Stimulated activated CD8-positive, alpha-beta memory T cell treated with anti-CD3 and anti-CD28 coated beads, Interleukin-15, amount 100 ng/mL, for 4 hours (primary cell): ENCODE measurements around the gene PCSK9.
A peak's percentile ranks its signal among the peaks of the same experiment; 100 is the strongest.

Experiments used
- DNase-seq, 2 donors: peaks; one replicate each; pipeline ENCODE4 v3.0.0-alpha.2; 2020; ENCODE audit warnings: low read depth in 2 of 2

The PCSK9 gene

DNA sequence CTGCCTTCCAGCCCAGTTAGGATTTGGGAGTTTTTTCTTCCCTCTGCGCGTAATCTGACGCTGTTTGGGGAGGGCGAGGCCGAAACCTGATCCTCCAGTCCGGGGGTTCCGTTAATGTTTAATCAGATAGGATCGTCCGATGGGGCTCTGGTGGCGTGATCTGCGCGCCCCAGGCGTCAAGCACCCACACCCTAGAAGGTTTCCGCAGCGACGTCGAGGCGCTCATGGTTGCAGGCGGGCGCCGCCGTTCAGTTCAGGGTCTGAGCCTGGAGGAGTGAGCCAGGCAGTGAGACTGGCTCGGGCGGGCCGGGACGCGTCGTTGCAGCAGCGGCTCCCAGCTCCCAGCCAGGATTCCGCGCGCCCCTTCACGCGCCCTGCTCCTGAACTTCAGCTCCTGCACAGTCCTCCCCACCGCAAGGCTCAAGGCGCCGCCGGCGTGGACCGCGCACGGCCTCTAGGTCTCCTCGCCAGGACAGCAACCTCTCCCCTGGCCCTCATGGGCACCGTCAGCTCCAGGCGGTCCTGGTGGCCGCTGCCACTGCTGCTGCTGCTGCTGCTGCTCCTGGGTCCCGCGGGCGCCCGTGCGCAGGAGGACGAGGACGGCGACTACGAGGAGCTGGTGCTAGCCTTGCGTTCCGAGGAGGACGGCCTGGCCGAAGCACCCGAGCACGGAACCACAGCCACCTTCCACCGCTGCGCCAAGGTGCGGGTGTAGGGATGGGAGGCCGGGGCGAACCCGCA, at the start of gene PCSK9:
PCSK9 (plus strand) TSS at position 207 of the 741 bp plus-strand sequence; CDS start at position 497, 290 bp downstream.
- no peak for DNase-seq

DNA sequence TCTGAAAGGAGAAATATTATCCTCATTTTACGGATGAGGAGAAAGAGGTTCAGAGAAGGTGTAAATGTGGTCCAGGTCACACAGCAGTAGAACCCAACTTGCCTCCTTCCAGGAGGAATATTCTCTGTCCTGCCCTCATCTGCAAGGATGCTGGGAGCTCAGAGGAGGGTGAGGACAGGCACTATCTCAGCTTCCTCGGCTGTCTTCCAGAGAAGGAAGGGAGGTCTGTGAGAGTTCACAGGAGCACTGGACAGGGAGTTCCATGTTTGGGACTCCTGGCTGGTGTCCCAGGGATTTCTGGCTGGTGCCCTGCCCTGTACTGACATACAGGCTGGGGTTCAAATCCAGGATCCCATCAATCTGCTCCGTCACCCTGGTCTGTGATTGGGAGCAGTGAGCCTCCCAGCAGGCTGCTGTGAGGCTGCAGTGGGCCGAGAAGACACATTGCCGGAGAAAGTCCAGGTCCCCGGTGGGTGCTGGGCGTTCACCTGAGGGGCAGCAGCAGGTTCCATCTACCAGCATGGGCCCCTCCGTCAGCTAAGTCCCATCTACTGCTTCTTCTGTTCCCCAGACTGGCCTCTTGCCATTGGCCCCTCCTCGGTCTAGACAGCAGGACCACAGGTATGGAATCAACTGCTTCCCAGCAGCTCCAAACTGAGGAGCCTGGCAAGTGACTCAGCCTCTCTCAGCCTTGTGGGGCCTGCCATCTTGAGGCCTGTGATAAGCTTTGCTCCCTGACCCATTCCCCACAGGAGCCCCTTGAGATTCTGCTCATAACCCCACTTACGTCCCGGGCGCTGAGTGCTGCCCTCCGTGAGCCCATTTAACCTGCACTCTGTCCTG, 49.2 kb upstream of the PCSK9 start:
- DNase-seq, result no peak

DNA sequence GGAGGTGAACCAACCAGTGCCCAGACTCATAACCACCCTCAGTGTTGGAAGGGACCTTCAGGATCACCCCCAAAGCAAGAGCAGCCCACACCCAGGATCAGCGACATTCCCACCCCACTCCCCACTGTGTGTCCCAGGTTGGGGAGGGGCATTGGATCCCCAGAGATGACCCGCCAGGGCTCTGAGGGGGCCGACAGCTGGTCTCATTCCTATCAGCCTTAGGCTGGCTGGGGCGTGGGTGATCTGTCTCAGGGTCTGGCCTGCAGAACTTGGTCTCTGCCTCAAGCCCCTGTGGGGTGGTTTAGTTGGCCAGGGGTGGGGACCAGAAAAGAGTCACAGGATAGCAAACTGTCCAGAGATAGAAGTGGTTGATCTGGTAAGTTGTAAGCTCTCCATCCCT, 48.4 kb upstream of the PCSK9 start:
- no peak for DNase-seq

DNA sequence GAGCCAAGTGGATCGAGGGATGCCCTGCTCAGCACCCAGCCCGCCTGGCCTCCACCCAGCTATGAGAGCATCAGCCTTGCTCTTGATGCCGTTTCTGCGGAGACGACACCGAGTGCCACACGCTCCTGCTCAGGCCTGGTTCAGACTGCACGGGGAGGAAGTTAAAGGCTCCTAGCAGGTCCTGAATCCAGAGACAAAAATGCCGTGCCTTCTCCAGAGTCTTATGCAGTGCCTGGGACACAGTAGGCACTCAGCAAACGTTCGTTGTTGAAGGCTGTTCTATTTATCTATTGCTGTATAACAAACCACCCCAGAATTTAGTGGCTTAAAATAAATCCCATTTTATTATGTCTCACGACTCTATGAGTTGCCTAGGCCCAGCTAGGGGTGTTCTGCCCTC, 47.4 kb upstream of the PCSK9 start:
- DNase-seq, result no peak

DNA sequence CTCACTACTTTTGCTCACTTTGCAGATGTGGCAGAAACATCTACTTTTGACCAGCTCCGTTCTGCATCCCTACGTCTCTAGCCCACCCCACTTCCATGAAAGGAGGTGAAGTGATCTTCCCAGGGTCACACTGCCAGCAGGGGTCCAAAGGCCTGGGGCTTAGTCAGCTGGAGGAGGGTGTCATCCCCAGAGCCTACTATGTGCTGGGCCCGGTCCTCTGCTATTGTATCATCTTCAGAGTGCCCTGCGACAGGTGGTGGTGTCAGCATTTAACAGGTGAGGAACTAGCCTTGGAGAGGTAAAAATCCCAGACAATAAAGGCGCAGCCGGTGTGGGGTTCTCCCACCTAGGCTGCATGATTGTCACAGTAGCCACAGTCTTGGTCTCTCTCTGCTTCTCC, 46.2 kb upstream of the PCSK9 start:
- DNase-seq, result no peak

DNA sequence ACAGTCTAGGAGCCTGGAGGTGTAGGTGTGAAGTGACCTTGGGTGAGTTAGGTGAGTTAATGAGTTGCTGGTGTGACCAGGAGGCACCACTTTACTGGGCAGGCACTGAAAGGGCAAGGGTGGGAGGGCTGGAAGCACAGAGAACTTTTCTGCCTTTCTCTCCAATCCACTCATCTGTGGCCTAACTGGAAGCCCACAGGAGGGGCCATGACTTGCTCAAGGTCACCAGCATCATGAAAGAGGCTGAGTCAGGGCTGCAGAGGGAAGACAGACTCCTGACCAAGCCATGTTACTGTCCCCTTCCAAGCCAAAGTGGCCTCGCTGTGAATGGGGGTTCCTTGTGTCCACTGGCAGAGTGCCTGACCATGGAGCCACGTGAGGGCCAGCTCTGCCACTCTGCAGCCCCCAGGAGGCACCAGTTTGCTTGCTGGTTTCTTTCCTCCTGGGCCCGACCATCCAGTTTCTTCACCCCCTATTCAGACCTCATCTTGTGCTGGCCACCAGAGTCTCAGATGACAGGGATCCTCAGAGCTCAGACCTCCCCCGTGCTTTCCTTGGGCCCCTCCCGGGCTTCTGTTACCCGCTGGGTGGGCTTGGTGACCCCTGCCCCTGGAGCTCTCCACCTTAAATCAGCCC, 44.9 kb upstream of the PCSK9 start:
- DNase-seq, result no peak

DNA sequence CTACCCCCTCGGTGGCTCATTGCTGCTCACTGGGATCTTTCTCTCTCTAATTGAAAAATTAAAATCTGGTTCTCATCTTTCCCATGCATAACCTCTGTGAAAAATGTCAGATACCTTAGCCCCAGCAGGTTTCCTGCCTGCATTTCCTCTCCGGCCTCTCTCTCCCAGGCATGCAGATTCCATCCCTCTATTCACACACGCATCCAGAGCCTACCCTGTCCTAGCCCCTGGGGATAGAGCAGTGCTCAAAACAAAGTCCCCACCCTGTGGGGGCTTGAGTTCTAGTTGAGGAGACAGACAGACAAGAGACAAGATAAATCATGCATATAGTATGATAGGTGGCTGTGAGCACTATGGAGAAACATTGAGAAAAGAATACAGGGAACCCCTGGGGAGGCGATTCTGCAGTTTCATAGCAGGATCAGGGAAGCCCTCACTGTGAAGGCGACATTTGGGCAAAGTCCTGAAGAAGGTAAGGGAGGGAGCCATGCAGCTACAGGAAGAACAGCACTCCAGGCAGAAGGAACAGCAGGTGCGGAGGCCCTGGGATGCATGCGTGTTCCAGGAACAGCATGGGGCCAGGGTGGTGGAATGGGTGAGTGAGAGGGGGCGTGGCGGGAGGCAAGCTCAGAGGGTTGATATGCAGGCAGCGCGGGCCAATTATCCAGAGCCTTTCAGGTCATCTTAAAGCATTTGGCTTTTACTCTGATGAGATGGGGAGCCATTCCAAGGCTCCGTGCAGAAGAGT, 44.2 kb upstream of the PCSK9 start:
- DNase-seq, result no peak

DNA sequence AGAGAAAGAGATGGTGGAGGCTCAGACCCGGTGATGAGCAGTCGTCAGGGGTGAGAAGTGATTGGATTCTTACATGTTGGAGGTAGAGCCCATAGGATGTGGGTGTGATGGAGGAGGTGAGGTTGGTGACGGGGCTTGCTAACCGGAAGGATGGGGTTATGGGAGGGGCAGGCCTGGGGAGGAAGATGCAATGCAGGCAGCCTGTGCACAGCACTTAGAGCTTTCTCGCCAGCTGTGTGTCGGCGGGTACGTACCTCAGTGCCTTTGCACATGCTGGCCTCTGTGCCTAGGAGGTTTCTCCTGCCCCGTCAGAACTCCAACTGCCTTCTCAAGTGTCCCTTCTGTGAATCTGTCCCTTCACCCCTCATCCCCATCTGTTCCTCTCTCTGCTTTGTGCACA, 43.5 kb upstream of the PCSK9 start:
- peak in 1 of 2 donors; percentile 3 for DNase-seq

DNA sequence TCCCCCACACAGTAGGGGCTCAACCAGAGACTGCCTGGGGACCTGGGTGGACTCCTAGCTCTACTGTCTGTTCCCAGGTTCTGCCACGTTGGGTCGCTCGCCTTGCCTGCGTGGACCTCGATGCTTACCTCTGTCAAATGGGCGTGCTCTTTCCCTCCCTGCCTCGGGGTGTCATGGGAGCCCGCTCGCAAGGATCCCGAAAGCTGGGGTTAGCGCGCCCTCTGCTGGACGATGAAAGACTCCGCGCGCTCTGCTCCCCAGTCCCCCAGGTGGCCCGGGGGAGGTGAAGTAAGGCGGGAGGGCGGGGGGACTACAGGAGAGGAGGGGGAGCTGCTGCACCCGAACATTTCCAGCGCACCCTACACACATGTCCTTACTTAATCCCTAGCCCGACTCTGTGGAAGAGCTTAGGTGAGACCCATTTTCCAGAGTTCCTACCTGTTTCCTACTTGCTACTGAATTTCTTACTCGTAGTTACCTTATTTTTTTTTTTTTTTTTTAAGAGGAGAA, 42.9 kb upstream of the PCSK9 start:
- peak; percentile 37 to 38 for DNase-seq

DNA sequence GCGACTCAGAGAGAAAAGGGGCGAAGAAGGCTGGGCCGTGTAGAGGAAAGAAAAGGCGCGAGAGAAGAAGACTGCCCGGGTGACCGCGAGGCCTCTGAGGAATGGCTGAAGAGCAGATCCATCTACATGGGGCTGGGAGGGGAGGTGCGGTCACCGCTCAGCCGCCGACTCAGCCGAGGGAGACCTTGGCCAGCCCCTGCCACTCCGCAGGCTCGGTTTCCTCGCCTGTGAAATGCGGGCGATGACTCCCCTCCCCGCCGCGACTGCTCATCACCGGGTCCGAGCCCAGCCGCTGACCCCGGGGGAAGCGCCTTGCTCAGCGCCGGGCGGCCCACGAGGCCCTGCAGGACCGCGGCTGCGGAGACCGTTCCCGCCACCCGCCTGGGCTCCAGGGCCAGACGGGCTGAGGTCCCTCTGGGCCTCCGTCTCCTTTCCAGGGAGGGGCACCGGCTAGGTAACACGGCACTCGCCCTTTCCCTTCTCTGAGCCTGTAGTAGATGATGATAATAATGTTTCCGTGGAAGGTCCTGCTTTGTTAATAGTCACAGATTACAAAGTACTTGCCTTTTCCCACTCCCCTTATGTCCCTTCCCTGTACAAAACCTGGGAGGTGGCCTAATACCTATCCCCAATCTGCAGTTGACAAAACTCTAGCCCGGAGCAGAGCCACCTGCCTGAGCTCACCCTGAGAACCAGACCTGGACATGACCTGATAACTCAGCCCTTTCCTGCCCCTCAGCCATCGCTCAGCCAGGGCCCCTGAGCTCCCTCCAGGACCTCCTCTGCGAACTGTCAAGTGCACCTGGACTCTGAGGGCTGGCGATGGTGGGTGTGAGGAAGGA, 42.3 kb upstream of the PCSK9 start:
- no peak for DNase-seq

DNA sequence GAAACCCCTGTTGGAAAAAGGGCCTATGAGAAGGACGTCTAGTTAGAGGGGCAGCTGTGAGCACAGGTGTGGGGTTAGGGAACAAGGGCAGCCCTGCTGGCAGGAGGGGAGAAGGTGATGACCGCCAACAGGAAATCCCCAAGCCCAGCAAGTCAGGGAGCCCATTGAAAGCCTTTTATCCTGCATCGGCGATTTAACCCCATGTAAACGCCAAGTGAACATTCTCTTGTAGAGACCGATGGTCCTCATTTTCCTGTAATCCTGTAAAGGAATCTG, 41.7 kb upstream of the PCSK9 start:
- DNase-seq, result no peak

DNA sequence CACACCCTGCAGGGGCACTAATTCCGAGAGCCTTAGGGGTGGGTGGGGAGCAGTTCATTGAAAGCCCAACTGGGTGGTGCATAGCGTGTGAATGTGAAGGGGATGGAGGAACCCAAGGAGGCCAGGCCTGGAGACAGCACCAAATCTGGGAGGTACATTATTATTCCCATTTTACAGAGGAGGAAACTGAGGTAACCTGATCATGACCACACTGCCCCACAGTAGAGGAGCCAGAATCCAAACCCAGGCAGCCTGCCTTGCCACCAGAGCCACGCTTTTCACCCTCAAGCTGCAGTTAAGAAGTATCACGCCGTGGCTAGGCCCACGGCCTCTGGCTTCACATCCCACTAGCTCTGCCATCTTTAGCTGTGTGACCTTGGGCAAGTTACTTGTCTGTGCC, 41.2 kb upstream of the PCSK9 start:
- no peak for DNase-seq

DNA sequence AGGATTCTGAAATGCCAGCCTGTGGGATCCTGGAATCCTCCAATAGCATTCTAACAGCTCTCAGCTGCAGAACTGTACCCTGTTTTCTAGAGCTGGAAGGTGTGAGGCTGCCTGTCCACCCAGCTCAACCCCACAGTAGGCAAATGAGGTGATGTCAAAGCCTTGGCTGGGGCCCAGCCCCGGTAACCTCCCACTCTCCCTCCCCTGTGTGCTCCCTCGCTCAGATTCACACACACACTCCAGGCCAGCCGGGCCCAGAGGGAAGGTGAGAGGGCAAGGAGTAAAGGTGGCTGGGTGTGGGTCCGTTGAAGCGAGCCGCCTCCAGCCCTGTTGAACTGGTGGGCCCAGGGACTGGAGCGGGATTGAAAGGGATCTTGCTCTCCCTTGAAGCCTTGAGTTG, 40.7 kb upstream of the PCSK9 start, which contains the start of gene BSND:
BSND (plus strand) TSS at position 257 of the 400 bp plus-strand sequence. CDS start 254 bp downstream, outside the sequence.
- DNase-seq, result no peak

DNA sequence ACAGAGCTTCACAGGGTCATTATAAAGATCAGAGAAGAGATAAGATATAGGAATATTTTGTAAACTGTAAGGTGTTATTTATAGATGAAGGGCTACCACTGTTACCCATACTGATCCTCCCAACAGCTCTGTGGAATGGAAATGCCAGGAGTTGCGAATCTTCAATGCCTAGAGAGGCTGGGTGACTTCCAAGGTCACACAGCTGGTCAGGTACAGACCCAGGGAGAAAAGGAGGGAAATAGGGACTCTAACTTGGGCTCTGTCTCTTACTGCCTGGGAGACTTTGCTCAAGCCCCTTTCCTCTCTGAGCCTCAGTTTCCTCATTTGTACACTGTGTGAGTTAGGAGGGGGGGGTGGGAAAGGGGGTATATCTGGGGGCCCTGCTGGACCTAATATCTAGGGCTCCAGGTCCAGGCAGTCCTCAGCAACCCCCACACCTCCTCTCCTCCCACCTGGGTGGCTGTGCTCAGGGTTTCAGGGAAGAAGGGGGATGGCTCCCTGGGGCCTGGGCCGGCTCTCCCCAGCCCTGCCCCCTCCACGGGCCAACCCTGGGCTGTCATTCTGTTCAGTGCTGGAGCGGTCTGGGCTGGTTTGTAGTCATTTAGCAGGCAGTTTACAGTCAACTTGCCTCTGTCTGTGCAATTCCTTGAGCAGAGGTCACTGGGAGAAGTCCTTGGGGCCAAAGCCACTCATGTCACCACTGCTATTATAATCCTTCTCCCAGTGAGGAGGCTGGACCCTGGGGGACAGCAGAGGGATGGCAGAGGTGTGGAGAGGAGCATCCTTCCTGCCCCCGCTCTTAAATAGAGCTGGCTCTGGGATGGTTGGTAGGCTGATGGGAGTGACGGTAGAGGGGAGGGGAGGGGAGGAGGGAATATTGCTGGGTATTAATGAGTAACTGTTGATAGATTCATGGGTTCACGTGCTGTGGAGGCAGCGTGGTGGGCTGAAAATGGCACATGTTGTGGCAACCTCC, 39.0 kb upstream of the PCSK9 start:
- no peak for DNase-seq

DNA sequence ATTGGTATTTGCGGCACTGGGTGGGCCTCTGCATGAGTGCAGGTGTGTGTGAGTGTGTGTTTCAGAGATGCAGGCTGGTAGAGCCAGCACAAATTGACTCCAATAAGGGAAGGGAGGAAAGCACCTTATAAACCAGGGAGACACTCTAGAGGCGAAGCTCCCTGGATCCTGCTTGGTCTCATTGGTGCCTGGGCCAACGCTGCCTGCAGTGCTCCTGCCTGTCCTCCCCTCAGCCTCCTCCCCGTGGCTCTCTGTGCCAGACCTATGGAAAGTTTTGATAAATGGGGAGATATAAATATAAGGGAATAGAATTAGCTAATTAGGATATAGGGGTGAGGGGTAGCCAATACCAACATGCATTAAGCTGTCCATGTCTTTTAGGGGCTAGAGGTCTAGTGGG, 38.0 kb upstream of the PCSK9 start:
- DNase-seq, result no peak

DNA sequence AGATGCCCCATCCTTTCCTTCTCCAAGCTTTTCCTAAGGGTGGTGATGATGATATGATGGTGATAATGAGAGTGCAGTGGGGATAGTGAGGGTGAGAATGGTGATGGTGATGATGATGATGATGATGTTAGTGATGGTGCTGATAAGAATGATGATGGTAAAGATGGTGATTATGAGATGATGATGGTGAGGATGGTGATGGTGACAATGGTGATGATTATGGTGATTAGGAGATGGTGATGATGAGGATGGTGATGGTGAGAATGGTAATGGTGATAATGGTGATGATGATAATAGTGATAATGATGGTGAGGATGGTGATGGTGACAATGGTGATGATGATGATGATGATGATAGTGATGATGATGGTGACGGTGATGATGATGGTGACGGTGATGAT, 36.7 kb upstream of the PCSK9 start:
- DNase-seq, result no peak

DNA sequence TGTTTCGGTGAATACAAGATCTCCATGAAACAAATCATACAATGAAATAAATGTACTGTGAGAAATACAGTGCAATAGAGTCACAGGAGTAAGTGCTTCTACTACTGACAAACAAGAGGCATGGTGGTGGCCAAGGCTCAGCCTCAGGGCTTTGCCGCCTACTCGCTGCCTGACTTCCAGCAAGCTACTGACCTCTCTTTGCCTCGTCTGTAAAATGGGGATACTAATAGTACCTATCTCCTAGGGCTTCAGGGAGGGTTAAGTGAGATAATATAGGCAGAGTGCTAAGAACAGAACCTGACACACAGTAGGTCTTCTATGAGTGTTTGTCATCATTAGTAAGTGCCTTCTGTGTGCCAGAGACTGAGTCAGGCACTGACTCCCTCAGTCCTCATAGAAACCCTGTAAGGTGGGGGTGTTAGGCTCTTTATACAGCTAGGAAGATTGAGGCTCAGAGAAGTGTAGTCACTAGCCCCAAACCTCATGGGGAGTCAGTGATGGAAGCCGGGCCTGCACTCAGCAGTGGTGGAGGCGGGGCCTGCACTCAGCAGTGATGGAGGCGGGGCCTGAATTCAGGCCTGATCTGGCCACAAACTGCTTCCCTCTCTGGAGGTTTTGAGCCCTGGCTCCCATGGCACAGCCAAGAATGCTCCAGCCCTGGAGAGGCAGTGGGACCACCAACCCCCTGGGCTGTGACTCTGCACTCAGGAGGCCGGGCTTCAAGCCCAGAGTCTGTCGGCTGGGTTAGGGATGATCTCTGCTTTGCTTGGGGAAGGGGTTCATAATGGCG, 33.8 kb upstream of the PCSK9 start:
- DNase-seq, result no peak

DNA sequence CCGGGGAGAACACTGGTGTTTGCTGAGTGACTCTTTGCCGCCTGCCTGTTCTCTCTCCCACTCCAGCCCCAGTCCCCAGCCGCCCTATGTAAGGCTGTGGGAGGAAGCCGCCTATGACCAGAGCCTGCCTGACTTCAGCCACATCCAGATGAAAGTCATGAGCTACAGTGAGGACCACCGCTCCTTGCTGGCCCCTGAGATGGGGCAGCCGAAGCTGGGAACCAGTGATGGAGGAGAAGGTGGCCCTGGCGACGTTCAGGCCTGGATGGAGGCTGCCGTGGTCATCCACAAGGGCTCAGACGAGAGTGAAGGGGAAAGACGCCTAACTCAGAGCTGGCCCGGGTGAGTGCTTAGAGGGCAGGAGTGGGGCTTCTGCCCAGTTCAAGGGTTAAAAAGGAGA, 32.4 kb upstream of the PCSK9 start:
- no peak for DNase-seq

DNA sequence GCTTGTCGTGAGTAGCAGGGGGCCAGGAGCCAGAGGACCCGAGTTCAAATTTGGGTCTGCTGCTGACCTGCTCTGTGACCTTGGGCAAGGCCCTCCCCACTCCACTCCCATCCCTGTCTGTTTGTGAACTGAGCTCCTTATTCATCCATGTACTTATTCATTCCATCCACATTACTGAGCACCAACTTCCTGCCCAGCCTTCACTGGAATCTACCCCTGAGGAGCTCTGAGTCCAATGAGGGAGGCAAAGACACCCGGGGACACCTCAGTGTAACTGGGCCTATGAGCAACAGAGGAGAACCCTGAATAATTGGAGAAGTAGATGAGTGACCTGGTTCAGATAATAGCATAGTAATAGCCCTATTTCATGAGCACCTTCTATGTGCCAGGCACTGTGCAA, 31.7 kb upstream of the PCSK9 start:
- no peak for DNase-seq
